Measurements from ENCODE around the gene SNX20.

- TF ChIP-seq CTCF (IDR thresholded peaks at IDR 0.05) (no peak), POLR2A (IDR thresholded peaks at IDR 0.05) (no peak)
Measured at GRCh38 chr16:50680556-50680893, 587 bp downstream of the SNX20 start.
